Activated CD4-positive, CD25-positive, alpha-beta regulatory T cell treated with anti-CD3 and anti-CD28 coated beads, Interleukin-2, amount 50 U/mL, for 24 hours (primary cell): ENCODE measurements around the gene C10orf90.
A peak's percentile ranks its signal among the peaks of the same experiment; 100 is the strongest.

Source experiments
- ATAC-seq, 2 donors: fragments of 150-1000 bp; cut with Tn5 transposase; one replicate each; pipeline ENCODE4 v1.10.0; 2021; ENCODE audit warnings: mild to moderate bottlenecking in 1 of 2, moderate library complexity in 1 of 2

Gene C10orf90

DNA sequence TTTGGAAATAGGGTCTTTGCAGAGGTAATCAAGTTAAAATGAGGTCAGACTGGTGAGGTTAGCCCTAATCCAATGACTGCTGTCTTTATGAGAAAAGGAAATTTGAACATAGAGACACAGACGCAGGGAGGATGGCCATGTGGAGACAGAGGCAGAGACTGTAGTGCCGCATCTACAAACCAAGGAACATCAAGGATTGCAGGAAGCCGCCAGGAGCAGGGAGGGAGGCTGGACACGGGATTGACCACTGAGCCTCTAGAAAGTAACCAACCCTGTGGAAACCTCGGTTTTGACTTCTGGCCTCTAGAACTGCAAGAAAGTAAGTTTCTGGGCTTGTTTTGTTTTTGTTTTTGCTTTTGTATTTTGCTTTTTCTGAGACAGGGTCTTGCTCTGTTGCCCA lies 213.9 kb downstream of the C10orf90 start:
- no peak for ATAC-seq

GRCh38 chr10:126455766-126456405 lies 214.6 kb downstream of the C10orf90 start:
- no peak for ATAC-seq

- no peak for ATAC-seq
Measured at GRCh38 chr10:126455036-126455765, 215.3 kb downstream of the C10orf90 start.

DNA sequence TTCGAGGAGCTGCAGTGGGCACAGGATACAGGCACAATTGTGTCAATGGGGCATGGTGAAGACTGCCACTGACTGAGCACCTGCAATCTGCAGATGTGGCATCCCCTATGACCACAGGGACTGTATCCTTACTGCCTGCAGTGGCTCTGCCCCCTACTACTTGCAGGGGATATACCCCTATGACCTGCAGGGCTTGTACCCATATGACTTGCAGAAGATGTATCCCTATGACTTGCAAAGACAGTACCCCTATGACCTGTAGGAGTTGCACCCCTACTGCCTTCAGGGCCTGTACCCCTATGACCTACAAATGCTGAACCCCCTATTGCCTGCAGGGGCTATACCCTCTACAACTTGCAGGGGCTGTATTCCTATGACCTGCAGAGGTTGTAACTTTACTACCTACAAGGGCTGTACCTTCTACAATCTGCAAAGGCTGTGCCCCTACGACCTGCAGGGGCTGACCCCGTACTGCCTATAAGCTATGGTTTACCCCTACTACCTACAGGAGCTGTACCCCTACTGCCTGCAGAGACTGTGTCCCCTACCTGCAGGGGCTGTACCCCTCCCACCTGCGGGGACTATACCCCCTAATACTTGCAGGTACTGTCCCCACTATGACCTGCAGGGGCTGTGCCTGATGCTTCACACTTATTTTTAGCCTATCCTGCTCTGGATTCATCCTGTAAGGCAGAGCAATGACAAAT lies 216.3 kb downstream of the C10orf90 start:
- ATAC-seq, result no peak

GRCh38 chr10:126452245-126452644 lies 218.2 kb downstream of the C10orf90 start:
- no peak for ATAC-seq

DNA sequence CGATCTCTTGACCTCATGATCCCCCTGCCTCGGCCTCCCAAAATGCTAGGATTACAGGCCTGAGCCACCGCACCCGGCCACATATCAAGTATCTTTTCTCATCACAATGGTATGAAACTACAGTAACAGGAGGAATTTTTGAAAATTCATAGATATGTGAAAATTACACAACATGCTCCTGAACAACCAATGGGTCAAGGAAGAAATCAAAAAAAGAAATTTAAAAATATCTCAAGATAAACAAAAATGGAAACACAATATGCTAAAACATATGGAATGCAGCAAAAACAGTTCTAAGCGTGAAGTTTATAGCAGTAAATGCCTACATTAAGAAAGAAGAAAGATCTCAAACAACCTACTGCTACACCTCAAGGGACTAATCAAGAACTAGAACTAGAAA lies 222.4 kb downstream of the C10orf90 start:
- ATAC-seq, result no peak

- no peak for ATAC-seq
Measured at GRCh38 chr10:126439942-126440341, 230.6 kb downstream of the C10orf90 start.

DNA sequence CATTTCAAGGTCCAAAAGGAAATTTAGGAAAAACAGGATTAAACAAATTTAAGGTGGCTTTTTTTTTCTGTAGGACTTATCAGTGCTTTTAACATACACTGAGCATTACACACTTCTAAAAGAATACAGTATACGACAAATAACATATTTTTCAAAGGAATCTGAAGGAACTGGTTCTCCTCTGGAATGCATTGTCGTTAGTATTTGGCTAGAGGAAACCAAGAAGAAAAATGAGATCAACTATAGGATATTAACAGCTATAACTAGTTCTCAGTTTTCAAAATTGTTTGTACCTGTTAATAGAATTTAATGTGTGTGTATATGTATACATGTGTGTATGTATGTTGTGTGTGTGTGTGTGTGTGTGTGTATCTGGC lies 232.1 kb downstream of the C10orf90 start:
- ATAC-seq, result no peak

- no peak for ATAC-seq
Measured at GRCh38 chr10:126437635-126438406, 232.7 kb downstream of the C10orf90 start.

- ATAC-seq, result no peak
Measured at GRCh38 chr10:126434235-126434634, 236.3 kb downstream of the C10orf90 start.

GRCh38 chr10:126433351-126433750 lies 237.1 kb downstream of the C10orf90 start:
- peak; percentile 55 to 76 for ATAC-seq

GRCh38 chr10:126432507-126432906 lies 238.0 kb downstream of the C10orf90 start:
- ATAC-seq, result no peak

DNA sequence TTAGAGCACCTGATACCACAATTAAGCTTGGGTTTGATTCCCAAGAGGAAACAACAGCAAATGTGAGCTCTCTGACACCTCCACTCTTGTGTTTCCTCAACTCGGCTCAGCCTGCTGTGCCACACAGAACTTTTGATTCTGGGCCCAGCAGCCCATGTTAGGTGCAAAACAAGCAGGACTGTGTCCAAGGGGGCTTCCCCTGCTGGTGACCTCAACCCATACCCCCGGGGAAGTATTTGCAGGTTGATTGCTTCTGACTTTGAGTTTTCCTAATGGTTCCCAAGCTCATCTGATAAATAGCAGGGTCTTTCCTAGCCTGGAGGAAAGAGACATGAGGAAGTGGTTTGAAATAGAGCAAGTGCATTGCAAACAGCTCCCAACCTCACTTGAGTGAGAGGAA lies 238.7 kb downstream of the C10orf90 start:
- ATAC-seq, result no peak

GRCh38 chr10:126430512-126430911 lies 240.0 kb downstream of the C10orf90 start:
- ATAC-seq, result no peak

GRCh38 chr10:126429275-126429674 lies 241.2 kb downstream of the C10orf90 start:
- no peak for ATAC-seq

DNA sequence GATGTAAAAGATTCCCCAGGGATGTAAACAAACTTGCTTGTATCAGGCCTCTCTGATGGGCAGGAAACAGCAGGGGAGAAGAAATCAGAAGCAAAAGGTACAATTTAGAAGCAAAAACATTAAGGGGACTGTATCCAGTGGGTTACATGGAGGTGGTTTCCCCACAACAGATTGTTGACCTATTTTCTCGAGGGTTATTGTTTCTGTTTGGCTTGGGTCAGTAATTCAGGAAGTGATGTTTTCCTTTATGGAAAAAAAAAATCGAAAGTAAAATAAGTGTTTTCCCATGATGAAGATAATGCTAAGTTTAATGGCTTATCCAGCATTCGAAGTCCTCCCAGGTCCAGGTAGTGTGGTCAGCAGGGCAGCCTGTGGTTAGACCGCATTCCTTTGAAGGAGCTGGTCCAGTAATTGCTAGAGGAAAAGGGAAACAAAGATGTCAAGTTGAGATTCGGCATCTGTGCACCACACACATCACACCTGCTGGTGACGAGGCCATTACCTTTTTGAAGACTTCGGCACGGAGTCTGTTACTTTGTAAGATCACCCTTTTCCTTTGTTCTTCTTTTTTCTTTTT lies 244.9 kb downstream of the C10orf90 start:
- no peak for ATAC-seq

DNA sequence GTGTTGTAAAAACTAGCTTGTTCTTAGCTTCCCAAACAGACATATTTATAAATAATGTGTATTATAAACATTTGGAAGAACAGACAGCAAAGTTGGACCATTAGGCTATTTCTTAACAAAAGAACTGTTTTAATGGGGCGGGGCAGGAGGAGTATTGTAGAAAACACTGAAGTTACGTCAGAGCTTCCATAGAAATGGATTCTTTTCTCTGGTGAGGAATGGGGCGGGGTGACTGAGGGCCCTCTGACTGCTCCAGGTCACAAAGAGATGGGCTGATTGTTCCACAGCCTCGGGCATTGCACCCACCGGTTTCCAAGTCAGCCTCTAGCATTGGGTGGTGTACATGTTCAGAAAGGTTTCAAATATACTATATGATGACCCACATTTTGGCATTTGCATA lies 245.5 kb downstream of the C10orf90 start:
- ATAC-seq, result no peak

GRCh38 chr10:126423732-126424491 lies 246.6 kb downstream of the C10orf90 start:
- no peak for ATAC-seq

DNA sequence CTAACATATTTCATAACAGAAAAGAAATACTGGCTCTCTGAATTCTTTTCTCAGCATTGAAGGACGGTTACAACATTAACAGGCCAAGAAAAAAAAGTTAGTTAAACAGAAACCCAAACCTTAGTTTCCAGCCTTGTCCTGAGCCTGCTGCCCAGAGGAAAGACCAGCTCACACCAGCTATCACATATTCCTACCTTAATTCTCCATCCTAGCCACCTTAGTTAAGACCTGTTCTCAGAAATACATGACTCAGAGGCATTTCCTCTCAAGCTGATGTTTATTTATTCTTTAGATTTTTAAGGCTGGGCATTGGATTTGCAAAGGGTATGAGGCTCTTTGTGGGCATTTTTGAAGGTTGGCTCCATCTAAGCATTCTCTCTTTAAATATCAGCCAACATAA lies 247.9 kb downstream of the C10orf90 start:
- no peak for ATAC-seq

DNA sequence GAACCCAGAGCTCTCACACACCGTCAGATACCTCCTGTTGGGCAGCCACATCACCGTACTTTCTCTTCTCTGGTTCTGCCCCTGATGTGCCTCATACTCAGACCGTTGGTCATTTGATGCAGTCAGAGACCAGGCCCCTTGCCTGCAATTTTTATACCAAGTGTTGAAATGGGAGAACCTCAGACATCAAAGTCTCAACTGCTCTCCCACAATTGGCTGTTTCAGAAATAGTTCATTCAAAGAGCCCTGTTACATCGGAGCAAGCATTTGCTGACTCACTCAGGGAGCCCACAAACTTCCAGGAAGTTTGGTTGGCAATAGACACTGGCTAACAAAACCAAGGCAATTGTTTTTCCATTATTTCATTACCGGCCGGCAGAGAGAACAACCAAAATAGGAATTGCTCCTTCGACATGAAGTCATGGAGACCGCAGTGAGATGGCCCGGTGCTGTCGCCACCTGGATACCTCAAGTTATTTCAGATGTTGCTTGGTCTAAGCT lies 248.7 kb downstream of the C10orf90 start:
- ATAC-seq, result no peak

DNA sequence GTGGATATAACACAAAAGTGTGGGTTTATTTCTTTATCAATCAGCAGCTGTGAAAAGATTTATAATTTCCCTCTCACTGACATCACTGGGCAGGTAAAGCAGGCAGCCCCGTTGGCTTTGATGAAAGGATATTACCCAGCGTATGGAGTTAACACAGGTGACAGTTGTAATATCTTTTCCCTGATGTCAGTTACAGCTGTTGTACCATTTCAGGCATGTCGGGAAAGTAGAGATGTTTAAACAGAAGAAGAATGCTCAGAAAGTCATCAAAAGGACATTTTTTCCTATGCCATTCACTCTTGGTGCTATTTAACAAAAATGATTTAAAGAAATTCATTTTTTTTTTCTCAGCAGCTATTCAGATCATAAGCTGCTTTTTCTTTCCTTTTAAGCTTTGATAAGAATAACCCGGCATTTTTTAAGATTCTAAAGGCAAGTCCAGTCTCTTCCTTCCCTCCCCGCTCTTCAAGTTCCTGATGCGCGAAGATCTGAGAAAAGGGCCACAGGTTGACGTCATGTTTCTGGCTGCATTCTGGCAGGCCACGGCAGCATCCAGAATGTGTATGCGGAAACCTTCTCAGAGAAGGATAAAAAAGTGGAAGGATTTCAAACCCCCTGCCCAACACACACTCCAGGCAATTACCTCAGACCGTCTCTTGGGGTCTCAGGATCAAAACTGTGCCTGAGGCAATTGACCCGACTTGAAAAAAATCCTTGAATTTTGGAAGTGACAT lies 249.8 kb downstream of the C10orf90 start:
- ATAC-seq, result no peak
